HL-60 (cell line): ENCODE data around the gene MIDN.
A peak's percentile ranks its signal among the peaks of the same experiment; 100 is the strongest.

Experiments
- DNase-seq, 2 experiments: peaks; one replicate each; pipeline ENCODE4 v3.0.0-alpha.2; 2010 to 2020; ENCODE audit warnings: low read depth in 1 of 2, low spot score in 1 of 2
- H3K27ac ChIP-seq: fragments of 250-450 bp; sonication (Bioruptor Pico); replicated peaks from 2 replicates; pipeline ENCODE4 v1.5.1; 2020; ENCODE audit warnings: mild to moderate bottlenecking, moderate library complexity
- H3K27me3 ChIP-seq: fragments of 250-450 bp; sonication (Bioruptor Pico); 2 replicates; pipeline ENCODE4 v1.5.1; 2021; ENCODE audit warnings: mild to moderate bottlenecking, moderate library complexity; ENCODE audit not compliant: insufficient read depth, poor library complexity, severe bottlenecking
- H3K4me3 ChIP-seq: replicated peaks from 2 replicates; pipeline ENCODE4 v1.5.1; 2011; ENCODE audit warnings: mild to moderate bottlenecking, control low read depth, low read length; ENCODE audit not compliant: insufficient read depth
- CTCF ChIP-seq: IDR thresholded peaks from one replicate; pipeline ENCODE4 v1.5.1; 2011; ENCODE audit warnings: low read length, control low read depth, inconsistent platforms; ENCODE audit not compliant: insufficient read depth
- GABPA ChIP-seq: IDR thresholded peaks from 2 replicates; pipeline ENCODE4 v1.6.1; 2012; ENCODE audit warnings: low read depth
- POLR2AphosphoS5 ChIP-seq: IDR thresholded peaks from 2 replicates; pipeline ENCODE4 v1.6.1; 2012; ENCODE audit warnings: low read depth
- REST ChIP-seq: IDR thresholded peaks from 2 replicates; pipeline ENCODE4 v1.6.1; 2012; ENCODE audit warnings: low read depth; ENCODE audit not compliant: insufficient replicate concordance
- SPI1 ChIP-seq: IDR thresholded peaks from 2 replicates; pipeline ENCODE4 v1.6.1; 2012; ENCODE audit warnings: low read depth, mild to moderate bottlenecking, borderline replicate concordance

Gene MIDN

GRCh38 chr19:1238369-1239303, 9.7 kb upstream of the MIDN start:
- DNase-seq, result no peak
- Histone ChIP-seq H3K27ac (no peak overlapping the region), H3K4me3 (peak overlapping the region; percentile 51; the same call in 1 of the 2 replicates), H3K27me3 (peaks cover 21% of the 10 kb centered on the region)
- TF ChIP-seq REST (no peak), SPI1 (no peak), POLR2AphosphoS5 (no peak), CTCF (no peak)

GRCh38 chr19:1239420-1239795, 9.0 kb upstream of the MIDN start:
- Histone ChIP-seq H3K27ac (no peak overlapping the region), H3K4me3 (no peak overlapping the region)

More at GRCh38 chr19:1239420-1239795, 9.0 kb upstream of the MIDN start:
- DNase-seq, result no peak
- H3K27me3 ChIP-seq, result peaks cover 21% of the 10 kb centered on the region
- TF ChIP-seq SPI1, result no peak
- no peak for TF ChIP-seq GABPA
- no peak for TF ChIP-seq POLR2AphosphoS5
- TF ChIP-seq REST, result no peak
- no peak for TF ChIP-seq CTCF
